CD4-positive, CD25-positive, alpha-beta regulatory T cell (primary cell): ENCODE data around the gene ANAPC7. TPM values are rescaled to one million over a fixed set of nuclear protein-coding genes. Genes with fewer than 3 reads are reported as not detected.

Experiments
- ATAC-seq, 2 donors: fragments of 150-1000 bp; cut with Tn5 transposase; one replicate each; pipeline ENCODE4 v1.10.0; 2021; ENCODE audit warnings: low read depth in 2 of 2, moderate number of reproducible peaks in 2 of 2, moderate library complexity in 1 of 2
- DNase-seq, 3 donors: peaks; one replicate each; pipeline versions ENCODE4 v3.0.0 to v3.0.0-alpha.2; 2012 to 2022; ENCODE audit warnings: mixed read lengths in 1 of 3
- H3K27ac ChIP-seq: one replicate; pipeline ENCODE4 v1.7.0; 2013; ENCODE audit warnings: mild to moderate bottlenecking, low read length; ENCODE audit not compliant: insufficient read depth, poor library complexity, severe bottlenecking
- H3K27me3 ChIP-seq: one replicate; pipeline ENCODE4 v1.7.0; 2013; ENCODE audit warnings: low read length; ENCODE audit not compliant: control insufficient read depth, insufficient read depth
- H3K36me3 ChIP-seq: one replicate; pipeline ENCODE4 v1.7.0; 2013; ENCODE audit warnings: mild to moderate bottlenecking, low read length, moderate library complexity; ENCODE audit not compliant: control insufficient read depth, insufficient read depth
- H3K4me1 ChIP-seq: 2 replicates; pipeline ENCODE4 v1.7.0; 2013; ENCODE audit warnings: mild to moderate bottlenecking, low read length; ENCODE audit not compliant: insufficient read depth, control insufficient read depth, poor library complexity, severe bottlenecking
- H3K4me3 ChIP-seq: one replicate; pipeline ENCODE4 v1.7.0; 2013; ENCODE audit warnings: low read depth, mild to moderate bottlenecking, low read length, moderate library complexity
- H3K9me3 ChIP-seq, 2 experiments: 1 replicate in 1 of 2; 2 replicates in 1 of 2; pipeline ENCODE4 v1.7.0; 2013; ENCODE audit warnings: low read length in 2 of 2, mild to moderate bottlenecking in 1 of 2, moderate library complexity in 1 of 2; ENCODE audit not compliant: control insufficient read depth in 2 of 2
- H3K27ac Mint-ChIP-seq, 3 donors: one replicate each; pipeline ENCODE4 v1.8.0; 2020 to 2022; ENCODE audit warnings: mild to moderate bottlenecking in 3 of 3, mixed read lengths in 3 of 3, moderate library complexity in 2 of 3
- H3K27me3 Mint-ChIP-seq: one replicate; pipeline ENCODE4 v1.8.0; 2022; ENCODE audit warnings: mild to moderate bottlenecking, mixed read lengths
- H3K36me3 Mint-ChIP-seq: one replicate; pipeline ENCODE4 v1.8.0; 2020; ENCODE audit warnings: mixed read lengths
- H3K4me1 Mint-ChIP-seq, 4 donors: one replicate each; pipeline ENCODE4 v1.8.0; 2020 to 2022; ENCODE audit warnings: mixed read lengths in 4 of 4, mild to moderate bottlenecking in 1 of 4
- H3K4me3 Mint-ChIP-seq, 4 donors: one replicate each; pipeline ENCODE4 v1.8.0; 2020 to 2022; ENCODE audit warnings: mild to moderate bottlenecking in 4 of 4, mixed read lengths in 4 of 4, moderate library complexity in 3 of 4
- H3K9me3 Mint-ChIP-seq, 7 donors: one replicate each; pipeline ENCODE4 v1.8.0; 2020 to 2022; ENCODE audit warnings: mixed read lengths in 7 of 7, mild to moderate bottlenecking in 3 of 7, moderate library complexity in 2 of 7
- polyA plus RNA-seq, 4 donors: library from polyadenylated mRNA; unstranded; fragments of 300-500 nt; fragmentation: Illumina TruSeq; gene quantifications; one replicate each; pipeline ENCODE4 v1.2.3, GENCODE V29; 2021
- total RNA-seq: library from RNA; stranded (reverse); gene quantifications from one replicate; pipeline ENCODE4 v1.2.3, GENCODE V29; 2022

ANAPC7 gene
- total and polyA plus RNA-seq, 5 donors from 2014 or later = 25.3 to 38.4 (median 26.5) TPM

- Histone ChIP-seq H3K27ac (no peak overlapping the region), H3K36me3 (peaks cover 98% of the 10 kb centered on the region), H3K27me3 (no peaks in the 10 kb centered on the region), H3K4me1 (no peaks in the 10 kb centered on the region), H3K4me3 (no peak overlapping the region), H3K9me3 (no peaks in the 10 kb centered on the region)
- H3K27ac Mint-ChIP-seq = peak overlapping the region in 2 of 3 donors; percentile 9 to 70
- ATAC-seq (no peak), DNase-seq (no peak)
- H3K27me3 Mint-ChIP-seq = no peaks in the 10 kb centered on the region
- no peak overlapping the region for H3K4me3 Mint-ChIP-seq
- H3K4me1 Mint-ChIP-seq = peaks cover 0 to 6% (median 5%) of the 10 kb centered on the region in 4 donors
- peaks cover 62% of the 10 kb centered on the region for H3K36me3 Mint-ChIP-seq
- H3K9me3 Mint-ChIP-seq = no peaks in the 10 kb centered on the region
Observed at GRCh38 chr12:110339184-110339952, 64.1 kb downstream of the ANAPC7 start.

GRCh38 chr12:110338754-110339153 is 64.8 kb downstream of the ANAPC7 start:
- no peaks in the 10 kb centered on the region for H3K27me3 Mint-ChIP-seq
- no peak overlapping the region for H3K27ac ChIP-seq
- H3K9me3 ChIP-seq = no peaks in the 10 kb centered on the region
- H3K4me3 ChIP-seq = no peak overlapping the region
- H3K36me3 Mint-ChIP-seq = peaks cover 62% of the 10 kb centered on the region
- H3K27ac Mint-ChIP-seq = peak overlapping the region in 1 of 3 donors; percentile 70
- peak in 1 of 3 donors; percentile 27 for DNase-seq
- no peaks in the 10 kb centered on the region for H3K9me3 Mint-ChIP-seq
- no peaks in the 10 kb centered on the region for H3K27me3 ChIP-seq
- ATAC-seq = peak in 1 of 2 donors; percentile 31
- no peak overlapping the region for H3K4me3 Mint-ChIP-seq
- peaks cover 0 to 6% (median 5%) of the 10 kb centered on the region in 4 donors for H3K4me1 Mint-ChIP-seq
- peaks cover 98% of the 10 kb centered on the region for H3K36me3 ChIP-seq
- no peaks in the 10 kb centered on the region for H3K4me1 ChIP-seq

- H3K4me3 Mint-ChIP-seq = no peak overlapping the region
- no peaks in the 10 kb centered on the region for H3K9me3 ChIP-seq
- ATAC-seq (no peak), DNase-seq (no peak)
- peaks cover 98% of the 10 kb centered on the region for H3K36me3 ChIP-seq
- no peaks in the 10 kb centered on the region for H3K27me3 ChIP-seq
- peaks cover 0 to 6% (median 5%) of the 10 kb centered on the region in 4 donors for H3K4me1 Mint-ChIP-seq
- H3K9me3 Mint-ChIP-seq = no peaks in the 10 kb centered on the region
- no peaks in the 10 kb centered on the region for H3K27me3 Mint-ChIP-seq
- H3K36me3 Mint-ChIP-seq = peaks cover 63% of the 10 kb centered on the region
- H3K4me1 ChIP-seq = no peaks in the 10 kb centered on the region
- no peak overlapping the region for H3K4me3 ChIP-seq
- H3K27ac ChIP-seq = no peak overlapping the region
- H3K27ac Mint-ChIP-seq = peak overlapping the region; percentile 47 to 80 (median 70)
Observed at GRCh38 chr12:110337912-110338710, 65.4 kb downstream of the ANAPC7 start.

- peak overlapping the region in 1 of 3 donors; percentile 44 for H3K27ac Mint-ChIP-seq
- H3K27me3 Mint-ChIP-seq = no peaks in the 10 kb centered on the region
- H3K36me3 Mint-ChIP-seq = peaks cover 62% of the 10 kb centered on the region
- H3K4me3 Mint-ChIP-seq = no peak overlapping the region
- H3K27ac ChIP-seq = no peak overlapping the region
- DNase-seq (no peak), ATAC-seq (no peak)
- peaks cover 2 to 18% (median 5%) of the 10 kb centered on the region in 4 donors for H3K4me1 Mint-ChIP-seq
- H3K9me3 Mint-ChIP-seq = no peaks in the 10 kb centered on the region
- no peak overlapping the region for H3K4me3 ChIP-seq
- no peaks in the 10 kb centered on the region for H3K4me1 ChIP-seq
- H3K9me3 ChIP-seq = no peaks in the 10 kb centered on the region
- H3K36me3 ChIP-seq = peaks cover 88% of the 10 kb centered on the region
- H3K27me3 ChIP-seq = no peaks in the 10 kb centered on the region
Observed at GRCh38 chr12:110335481-110336045, 67.9 kb downstream of the ANAPC7 start.

GRCh38 chr12:110333201-110333600 is 70.3 kb downstream of the ANAPC7 start:
- Histone ChIP-seq H3K27me3 (no peaks in the 10 kb centered on the region), H3K4me1 (no peaks in the 10 kb centered on the region), H3K4me3 (no peak overlapping the region), H3K36me3 (peaks cover 84% of the 10 kb centered on the region), H3K27ac (no peak overlapping the region), H3K9me3 (no peaks in the 10 kb centered on the region)
- Mint-ChIP-seq H3K27me3 (no peaks in the 10 kb centered on the region), H3K4me3 (no peak overlapping the region), H3K4me1 (peaks cover 5 to 26% (median 12%) of the 10 kb centered on the region in 4 donors), H3K9me3 (no peaks in the 10 kb centered on the region), H3K27ac (no peak overlapping the region), H3K36me3 (peaks cover 52% of the 10 kb centered on the region)
- DNase-seq (no peak), ATAC-seq (no peak)

- Mint-ChIP-seq H3K4me1 (peaks cover 5 to 25% (median 18%) of the 10 kb centered on the region in 4 donors), H3K36me3 (peaks cover 49% of the 10 kb centered on the region), H3K27ac (peak overlapping the region in 2 of 3 donors; percentile 32 to 33), H3K27me3 (no peaks in the 10 kb centered on the region), H3K4me3 (no peak overlapping the region), H3K9me3 (no peaks in the 10 kb centered on the region)
- no peak overlapping the region for H3K4me3 ChIP-seq
- H3K4me1 ChIP-seq = no peaks in the 10 kb centered on the region
- no peak for ATAC-seq
- no peak for DNase-seq
- peaks cover 83% of the 10 kb centered on the region for H3K36me3 ChIP-seq
- H3K27ac ChIP-seq = no peak overlapping the region
- H3K27me3 ChIP-seq = no peaks in the 10 kb centered on the region
- no peaks in the 10 kb centered on the region for H3K9me3 ChIP-seq
Observed at GRCh38 chr12:110330544-110330943, 73.0 kb downstream of the ANAPC7 start.

GRCh38 chr12:110330124-110330523 is 73.4 kb downstream of the ANAPC7 start:
- no peaks in the 10 kb centered on the region for H3K27me3 ChIP-seq
- Mint-ChIP-seq H3K9me3 (no peaks in the 10 kb centered on the region), H3K27me3 (no peaks in the 10 kb centered on the region), H3K4me3 (peak overlapping the region in 1 of 4 donors; percentile 29), H3K4me1 (peaks cover 5 to 25% (median 18%) of the 10 kb centered on the region in 4 donors), H3K27ac (peak overlapping the region; percentile 4 to 33 (median 16)), H3K36me3 (peaks cover 44% of the 10 kb centered on the region)
- no peak for ATAC-seq
- no peaks in the 10 kb centered on the region for H3K9me3 ChIP-seq
- no peak overlapping the region for H3K4me3 ChIP-seq
- no peak overlapping the region for H3K27ac ChIP-seq
- H3K36me3 ChIP-seq = peaks cover 81% of the 10 kb centered on the region
- DNase-seq = no peak
- H3K4me1 ChIP-seq = no peaks in the 10 kb centered on the region
